ENCODE measurements around the gene OR4D1.
A peak's percentile ranks its signal among the peaks of the same experiment; 100 is the strongest.

The OR4D1 gene

DNA sequence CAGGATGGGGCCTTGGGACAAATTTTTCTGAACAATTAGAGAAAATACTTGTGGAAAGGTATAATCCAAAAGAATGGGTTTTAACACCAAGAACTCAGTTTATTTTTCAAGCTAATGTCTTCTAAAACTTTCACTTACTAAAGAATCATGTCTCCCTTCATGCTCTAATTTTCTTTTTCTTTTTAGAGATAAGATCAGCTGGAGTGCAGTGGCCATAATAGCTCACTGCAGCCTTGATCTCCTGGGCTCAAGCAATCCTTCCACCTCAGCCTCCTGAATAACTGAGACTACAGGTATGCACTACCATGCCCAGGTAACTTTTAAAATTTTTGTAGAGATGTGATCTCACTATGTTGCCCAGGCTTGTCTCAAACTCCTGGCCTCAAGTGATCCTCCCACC lies 5.5 kb downstream of the OR4D1 start:
- no peak for DNase-seq (ENCODE audit: low read depth in 3 of 3)

DNA sequence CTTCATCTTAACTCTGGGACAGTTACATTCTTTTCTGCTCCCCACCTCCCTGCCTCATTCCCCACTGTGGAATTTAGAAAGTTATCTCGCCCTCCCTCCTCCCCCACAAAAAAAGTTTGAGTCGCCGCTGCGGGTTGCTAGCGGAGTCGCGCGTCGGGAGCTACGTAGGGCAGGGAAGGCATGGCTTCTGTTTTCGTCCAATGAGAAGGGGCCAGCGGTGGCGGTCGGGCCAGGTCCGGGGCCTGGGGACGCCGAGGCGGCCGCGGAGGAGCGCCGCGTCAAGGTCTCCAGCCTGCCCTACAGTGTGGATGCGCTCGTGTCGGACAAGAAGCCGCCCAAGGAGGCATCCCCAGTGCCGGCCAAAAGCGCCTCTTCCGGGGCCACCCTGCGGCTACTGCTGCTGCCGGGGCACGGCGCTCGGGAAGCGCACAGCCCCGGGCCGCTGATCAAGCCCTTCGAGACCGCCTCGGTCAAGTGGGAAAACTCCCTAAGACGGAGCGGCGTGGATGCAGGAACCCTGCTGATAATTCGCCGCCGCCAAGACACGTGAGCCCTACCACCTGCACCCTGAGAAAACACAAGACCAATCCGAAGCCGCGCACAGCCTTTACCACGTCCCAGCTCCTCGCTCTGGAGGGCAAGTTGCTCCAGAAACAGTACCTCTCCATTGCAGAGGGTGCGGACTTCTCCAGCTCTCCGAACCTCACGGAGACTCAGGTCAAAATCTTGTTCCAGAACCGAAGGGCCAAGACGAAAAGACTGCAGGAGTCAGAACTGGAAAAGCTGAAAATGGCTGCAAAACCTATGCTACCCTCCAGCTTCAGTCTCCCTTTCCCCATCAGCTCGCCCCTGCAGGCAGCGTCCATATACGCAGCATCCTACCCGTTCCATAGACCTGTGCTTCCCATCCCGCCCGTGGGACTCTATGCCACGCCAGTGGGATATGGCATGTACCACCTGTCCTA lies 8.9 kb downstream of the OR4D1 start:
- peak; percentile 23 to 36 (median 29) for DNase-seq (ENCODE audit: low read depth in 3 of 3)

DNA sequence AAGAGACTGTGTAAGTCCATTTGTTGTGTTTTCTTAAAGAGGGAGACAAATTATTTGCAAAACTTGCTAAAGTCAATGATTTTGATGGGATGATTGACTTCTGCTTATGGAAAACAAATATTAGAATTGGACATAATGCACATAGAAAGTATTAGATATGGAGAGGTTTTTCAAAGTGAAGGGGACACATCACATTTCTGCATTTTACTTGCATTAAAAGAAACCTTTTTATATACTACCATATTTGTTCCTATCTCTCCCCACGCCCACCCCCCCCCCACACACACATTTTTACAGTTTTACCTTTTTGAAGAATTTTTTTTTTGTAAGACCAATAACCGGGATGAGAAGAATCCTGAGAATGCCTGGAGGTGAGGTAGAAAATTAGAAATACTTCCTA lies 10.0 kb downstream of the OR4D1 start:
- DNase-seq (ENCODE audit: low read depth in 3 of 3): no peak

DNA sequence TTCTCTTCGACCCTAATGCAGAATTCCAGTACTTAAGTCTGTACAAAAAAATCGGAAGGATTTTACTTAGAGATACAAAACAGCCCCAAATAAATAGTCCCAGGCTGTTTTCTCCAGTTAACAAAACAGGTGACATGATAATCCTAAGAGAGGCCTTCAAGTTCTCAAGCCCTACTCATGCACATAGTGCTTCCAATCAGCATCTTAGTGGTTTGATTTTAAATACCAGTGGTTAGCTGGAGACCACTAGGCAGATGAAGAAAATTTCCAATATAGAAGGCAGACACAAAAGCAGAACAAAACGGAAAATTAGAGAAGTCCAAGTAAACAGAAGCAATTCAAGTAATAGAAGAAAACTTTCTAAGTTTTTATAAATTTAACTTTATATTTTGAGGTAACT lies 13.4 kb downstream of the OR4D1 start:
- DNase-seq (ENCODE audit: low read depth in 3 of 3): no peak

DNA sequence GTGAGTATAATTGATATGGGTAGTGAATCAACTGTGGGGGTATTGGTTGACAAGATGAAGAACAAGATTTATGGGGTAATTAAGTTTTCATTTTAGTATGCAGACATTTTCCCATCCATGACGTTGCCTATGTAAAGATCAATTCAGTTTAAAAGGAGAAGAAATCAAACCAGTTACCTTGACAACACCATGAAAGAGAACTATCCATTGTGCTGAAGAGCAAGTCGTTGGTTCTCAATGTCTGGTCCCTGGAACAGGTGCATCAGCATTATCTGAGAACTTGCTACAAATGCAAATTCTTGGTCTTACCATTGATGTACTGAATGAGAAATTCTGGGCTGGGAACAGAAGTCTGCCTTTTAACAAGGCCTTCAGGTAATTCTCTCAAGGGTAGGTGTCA lies 17.8 kb downstream of the OR4D1 start:
- no peak for DNase-seq (ENCODE audit: low read depth in 3 of 3)

DNA sequence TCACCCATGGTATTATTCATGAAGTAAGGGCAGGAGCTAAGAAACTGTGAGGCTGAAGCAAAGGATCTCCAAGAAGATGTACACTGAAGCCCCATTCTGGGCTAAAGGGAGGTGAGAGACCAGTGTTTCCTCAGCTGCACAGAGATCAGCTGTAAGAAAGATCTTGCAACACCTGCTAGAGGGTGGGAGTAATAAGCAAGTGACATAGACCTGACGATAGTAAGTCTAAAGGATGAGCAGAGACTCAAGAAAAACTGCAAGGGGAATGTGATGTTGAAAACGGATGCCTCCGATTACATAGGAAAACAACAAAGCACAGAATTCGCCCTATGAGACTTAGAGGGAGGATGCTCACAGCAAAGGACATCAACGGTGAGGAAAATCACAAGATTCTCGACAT lies 18.5 kb downstream of the OR4D1 start, which contains the start of gene OR4D2:
OR4D2 (plus strand) TSS at position 301 of the 400 bp plus-strand sequence. CDS start 2,674 bp downstream, outside the sequence.
- no peak for DNase-seq (ENCODE audit: low read depth in 3 of 3)

DNA sequence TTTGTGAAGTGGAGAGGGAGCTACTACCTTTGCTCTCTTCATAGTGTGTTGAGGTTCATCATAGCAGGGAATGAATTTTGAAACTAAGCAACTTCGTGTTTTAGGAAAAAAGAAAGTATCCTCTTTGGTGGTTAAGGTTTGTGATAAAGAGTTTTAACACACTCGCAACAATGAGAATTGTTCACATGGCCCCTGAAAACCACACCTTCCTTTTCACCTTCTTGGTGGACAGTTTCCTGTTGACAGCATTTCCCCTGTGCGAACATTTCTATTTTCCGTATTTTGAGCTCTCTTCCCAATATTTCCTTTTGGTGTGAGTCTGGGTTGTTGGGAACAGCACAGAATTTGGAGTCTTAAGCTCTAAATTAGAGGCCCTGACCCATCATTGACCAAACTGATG lies 22.4 kb downstream of the OR4D1 start:
- DNase-seq (ENCODE audit: low read depth in 3 of 3): no peak

DNA sequence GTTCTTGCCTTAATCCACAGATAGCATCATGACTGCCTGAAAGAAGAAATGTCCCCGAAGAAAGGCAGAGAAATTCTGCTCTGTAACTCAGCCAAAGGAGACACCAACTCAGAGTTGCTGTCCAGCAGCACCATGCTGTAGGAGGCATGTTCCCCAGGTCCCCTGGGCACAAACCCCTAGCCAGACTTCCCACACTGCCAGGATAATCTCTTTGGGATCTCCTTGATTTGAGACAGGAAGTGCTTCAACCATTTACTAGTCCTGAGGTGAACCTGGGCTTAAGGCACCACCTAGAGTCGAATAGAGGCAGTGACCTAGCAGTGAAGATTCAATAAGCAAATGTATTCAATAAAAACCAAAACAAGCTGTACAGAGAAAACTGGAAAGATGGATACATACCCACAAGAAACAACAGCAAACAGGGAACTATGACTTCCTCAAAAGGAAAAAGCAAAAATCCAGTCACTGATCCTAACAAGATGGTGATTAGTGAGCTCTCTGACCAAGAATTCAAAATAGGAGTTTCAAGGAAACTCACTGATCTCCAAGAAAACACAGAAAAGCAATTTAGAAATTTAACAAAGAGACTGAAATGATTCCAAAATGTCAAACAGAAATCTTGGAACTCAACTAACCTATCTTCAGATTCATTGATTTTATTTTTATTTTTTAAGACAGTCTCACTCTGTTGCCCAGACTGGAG lies 24.3 kb downstream of the OR4D1 start:
- peak in 1 of 3 experiments; percentile 27 for DNase-seq (ENCODE audit: low read depth in 3 of 3)

DNA sequence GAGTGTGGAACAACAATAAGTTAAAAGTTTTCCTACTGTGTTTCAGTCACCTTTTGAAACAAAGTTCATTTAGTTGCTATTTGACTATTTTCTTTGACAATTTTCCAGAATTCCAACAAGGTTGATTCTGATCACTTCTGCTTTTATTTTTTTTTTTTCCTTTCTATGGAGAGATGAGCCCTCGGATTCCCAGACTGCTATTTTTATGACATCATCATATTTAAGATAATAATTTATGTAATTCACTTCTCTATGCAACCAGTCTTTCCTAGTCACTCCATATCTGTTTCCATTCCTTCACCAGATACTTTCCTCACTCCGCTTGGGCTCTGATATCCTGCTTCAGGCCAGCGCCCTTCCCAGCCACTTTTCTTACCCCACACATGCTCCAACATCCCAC lies 26.7 kb downstream of the OR4D1 start:
- no peak for DNase-seq (ENCODE audit: low read depth in 3 of 3)

DNA sequence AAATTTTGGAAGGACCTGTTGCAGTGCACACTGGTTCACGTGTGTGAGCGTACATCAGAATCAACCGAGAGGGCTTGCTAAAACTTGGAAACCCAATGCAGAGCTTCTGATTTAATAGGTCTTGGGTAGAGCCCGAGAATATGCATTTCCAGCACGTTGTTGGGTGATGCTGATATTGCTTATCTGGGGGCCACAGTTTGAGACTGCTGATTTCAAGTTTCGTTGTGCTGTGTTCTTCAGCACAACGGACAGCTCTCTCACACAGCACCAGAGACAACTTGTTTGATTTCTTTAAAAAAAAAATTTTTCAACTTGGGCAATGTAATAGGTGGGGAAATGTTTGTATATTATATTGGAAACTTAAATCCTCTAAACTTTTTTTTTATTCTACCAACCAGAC lies 28.0 kb downstream of the OR4D1 start:
- no peak for DNase-seq (ENCODE audit: low read depth in 3 of 3)

DNA sequence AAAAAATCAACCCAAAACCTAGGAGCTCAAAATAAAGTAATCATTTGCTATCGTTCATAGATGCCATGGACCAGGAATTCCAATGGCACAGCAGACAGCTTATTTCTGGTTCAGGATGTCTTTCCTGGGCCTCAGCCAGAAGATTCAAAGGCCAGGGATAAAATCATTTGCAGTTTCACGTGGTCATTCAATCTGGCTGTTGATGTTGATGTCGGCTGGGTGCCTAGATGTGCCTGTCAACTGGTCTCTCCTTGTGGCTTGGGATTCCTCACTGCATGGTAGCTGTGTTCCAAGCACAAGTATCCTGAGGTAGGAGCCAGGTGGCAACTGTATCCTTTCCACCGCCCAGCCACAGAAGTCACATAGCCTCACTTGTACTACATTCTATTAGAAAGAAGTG lies 33.6 kb downstream of the OR4D1 start:
- DNase-seq (ENCODE audit: low read depth in 3 of 3): no peak

DNA sequence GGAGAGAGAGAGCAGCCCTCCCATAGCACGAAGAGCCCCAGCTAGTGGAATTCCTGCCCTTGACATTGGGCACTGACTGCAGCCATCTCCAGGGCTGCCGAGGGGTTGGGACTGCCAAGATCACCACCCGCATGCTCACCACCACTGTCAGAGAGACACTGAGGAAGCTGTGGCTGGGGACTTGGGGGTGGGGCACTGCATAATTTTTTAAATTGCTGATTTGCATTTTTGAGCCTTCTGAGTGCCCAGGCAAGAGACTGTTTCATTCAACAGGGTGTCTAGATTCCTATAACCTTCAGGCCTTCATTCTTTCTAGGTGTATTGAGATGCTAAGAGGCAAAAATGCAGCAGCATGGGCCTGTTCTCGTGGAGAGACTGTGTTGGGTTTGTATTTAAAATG lies 35.3 kb downstream of the OR4D1 start:
- no peak for DNase-seq (ENCODE audit: low read depth in 3 of 3)

DNA sequence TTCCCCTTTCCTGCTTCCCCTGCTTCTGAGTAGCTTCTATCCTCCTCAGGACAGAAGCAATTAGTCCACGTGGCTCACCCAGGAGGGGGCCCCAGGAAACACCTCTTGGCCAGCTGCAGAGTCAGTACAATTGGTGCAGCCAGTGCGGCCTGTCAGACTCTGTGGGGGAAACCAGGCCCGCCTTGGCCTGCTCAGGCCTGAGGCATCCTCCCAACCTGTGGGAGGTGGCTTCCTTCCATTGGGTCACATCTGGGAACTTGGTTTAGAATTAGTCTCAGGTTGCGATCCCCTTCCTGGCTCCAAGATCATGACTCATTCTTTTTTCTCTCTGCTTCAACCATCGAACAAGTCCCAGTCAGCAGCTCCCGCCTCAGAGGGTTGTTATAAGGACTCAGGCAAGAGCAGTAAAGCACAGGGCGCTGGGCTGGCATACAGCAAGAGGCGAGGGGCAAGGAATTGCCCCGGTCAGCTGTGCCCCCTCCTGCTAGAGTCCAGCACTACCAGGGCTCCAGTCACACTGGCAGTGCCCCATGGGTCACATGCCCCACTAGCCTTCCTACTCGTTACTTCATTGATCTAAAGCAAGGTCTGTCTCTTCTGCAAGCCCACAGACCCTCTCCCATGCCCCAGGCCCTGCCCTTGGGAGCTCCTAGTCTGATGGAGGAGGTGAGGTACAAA lies 36.3 kb downstream of the OR4D1 start:
- DNase-seq (ENCODE audit: low read depth in 3 of 3): no peak

DNA sequence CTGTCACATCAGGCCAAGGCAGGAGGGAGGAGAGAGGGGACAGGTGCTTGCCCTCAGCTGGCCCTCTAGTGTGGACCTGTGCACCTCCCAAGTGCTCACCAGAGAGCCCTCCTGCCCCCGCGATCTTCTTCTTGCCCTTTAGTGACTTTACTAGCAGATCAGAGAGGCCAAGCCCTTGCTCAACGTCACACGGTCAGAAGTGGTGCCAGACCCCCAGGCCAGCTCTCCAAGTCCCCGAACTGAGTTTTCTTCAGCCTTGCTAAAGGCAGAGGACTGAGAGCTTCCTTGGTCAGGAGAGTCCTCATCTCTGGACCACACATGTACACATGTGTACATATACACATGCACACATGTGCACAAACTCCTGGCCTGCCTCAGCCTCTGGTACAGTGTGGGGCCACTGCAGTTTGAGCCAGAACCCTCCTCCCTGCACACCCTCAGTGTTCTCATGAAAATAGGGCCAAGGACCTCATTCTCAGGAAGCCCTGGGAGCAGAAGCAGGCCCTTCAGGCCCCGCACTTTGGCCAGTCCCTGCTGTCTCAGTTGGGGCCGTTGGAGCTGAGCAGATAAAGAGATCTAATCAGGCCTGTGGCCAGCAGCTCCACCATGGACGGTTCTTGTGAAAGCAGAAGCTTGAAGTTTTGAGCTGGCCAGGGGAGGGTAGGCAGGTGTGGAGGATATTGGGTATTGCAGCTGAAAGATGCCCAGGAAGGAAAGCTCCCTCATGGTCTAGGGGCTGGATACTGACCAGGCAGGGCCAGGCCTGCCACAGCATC lies 37.0 kb downstream of the OR4D1 start:
- no peak for DNase-seq (ENCODE audit: low read depth in 3 of 3)

DNA sequence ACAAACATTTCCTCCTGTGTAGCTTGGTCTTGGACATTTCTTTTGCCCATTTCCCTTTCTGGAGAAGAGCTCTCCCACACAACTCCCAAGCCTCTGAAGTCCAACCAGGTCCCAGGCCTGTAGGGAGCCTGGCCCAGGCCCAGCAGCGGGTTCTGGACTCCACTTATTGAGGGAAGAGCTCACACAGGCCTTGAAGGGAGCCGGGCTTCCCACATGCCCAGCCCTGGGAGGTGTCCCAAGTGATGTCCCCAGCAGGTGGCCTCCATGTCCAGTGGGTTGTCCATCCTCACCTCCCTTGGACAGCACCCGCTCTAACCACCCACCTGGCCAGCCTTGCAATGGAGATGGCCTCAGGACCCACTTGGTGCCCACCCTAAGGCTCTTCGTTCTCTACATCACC lies 38.4 kb downstream of the OR4D1 start:
- no peak for DNase-seq (ENCODE audit: low read depth in 3 of 3)

DNA sequence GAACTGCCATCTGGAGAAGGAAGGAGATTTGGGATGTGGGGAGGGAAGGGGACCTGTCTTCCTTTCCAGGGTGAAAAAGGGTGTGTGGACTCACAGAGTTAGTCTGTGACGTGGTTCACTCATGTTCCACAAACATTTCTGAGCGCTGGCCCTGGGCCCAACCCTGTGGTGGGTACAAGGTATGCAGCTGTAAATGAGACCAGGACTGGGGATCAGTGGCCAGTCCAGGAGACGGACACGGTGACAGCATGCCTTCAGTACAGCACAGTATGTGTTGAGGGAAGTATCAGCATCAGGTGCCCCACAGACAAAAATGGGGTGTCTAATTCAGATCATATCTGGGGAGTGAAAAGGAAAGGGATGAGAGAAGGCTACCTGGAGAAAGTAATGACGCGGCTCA lies 38.9 kb downstream of the OR4D1 start:
- DNase-seq (ENCODE audit: low read depth in 3 of 3): no peak

DNA sequence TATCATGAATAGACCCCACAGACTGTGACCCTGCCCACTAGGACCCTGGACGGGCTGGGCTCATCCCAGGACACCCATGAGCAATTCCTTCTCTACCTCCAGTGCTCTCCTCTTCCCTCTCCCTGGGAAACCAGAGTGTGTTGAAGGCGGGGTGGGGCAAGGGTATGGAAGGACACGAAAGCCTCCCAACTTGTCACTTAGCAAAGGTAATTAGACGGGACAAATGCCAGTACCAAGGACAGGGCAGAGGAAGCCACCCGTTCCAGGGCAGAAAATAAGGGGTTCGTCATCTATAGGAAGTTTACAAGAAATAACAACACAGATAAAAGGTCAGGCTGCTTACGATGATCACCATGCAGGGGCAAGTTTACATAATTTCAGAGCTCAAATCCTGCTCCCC lies 39.5 kb downstream of the OR4D1 start:
- DNase-seq (ENCODE audit: low read depth in 3 of 3): no peak

DNA sequence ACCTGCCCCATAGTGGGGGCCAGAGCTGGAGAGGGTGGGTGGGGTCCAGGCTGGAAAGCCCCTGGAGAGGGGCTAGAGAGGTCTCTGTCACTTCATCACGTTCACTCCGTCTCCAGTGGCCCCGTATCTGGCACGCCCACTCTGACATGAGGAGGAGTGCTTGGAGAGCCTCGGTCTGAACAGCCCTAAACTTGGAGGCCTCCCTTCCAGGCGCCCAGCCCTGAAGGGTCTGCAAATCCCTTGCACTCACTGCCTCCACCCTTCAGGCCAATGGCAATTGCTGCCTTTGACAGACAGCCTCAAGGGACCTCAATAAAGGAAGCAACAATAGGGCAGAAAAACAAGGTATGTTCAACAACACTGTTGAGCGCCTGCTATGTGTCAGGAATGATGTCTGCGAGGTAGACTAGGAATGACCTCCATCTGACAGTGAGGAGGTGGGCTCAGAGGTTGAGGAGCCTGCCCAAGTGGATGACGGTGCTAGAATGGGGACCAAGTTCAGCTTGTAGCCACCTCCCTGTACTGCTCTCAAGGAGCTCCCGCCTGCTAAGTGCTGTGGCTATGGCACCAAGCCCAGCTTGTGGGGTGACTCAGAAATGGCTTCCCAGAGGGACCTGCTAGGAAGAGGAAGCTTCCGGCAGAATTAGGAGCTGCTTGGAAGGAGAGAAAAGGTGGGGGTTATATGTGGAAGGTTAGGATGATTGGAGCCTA lies 41.4 kb downstream of the OR4D1 start:
- no peak for DNase-seq (ENCODE audit: low read depth in 3 of 3)

DNA sequence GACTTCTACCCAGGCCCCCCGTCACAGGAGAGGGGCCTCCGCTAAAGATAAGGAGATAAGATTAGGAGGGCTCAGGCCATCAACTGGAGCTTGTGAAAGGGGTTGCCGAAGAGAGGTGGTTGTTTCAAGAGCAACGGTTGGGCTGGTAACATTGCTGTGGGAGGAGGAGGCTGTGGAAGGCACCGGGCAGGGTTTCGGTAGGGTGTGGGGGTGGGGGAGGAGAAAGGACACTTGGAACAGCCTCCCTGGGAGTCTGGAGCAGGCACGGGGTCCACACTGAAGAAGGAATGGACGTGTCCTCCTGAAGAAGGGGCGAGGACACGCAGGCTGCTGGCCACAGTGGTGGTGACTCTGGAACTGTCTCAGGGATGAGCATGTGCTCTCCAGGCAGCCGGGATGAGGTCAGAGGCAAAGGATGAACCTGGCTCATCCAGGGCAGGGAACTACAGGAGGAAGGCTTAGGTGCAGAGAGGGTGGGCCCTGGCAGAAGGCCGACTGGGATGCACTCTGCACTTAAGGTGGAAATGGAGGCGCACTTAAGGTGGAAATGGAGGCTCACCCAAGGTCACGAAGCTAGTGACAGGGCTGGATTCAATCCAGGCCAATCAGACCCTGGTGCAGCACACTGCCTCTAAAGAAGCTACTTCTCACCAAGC lies 43.2 kb downstream of the OR4D1 start:
- DNase-seq (ENCODE audit: low read depth in 3 of 3): no peak

DNA sequence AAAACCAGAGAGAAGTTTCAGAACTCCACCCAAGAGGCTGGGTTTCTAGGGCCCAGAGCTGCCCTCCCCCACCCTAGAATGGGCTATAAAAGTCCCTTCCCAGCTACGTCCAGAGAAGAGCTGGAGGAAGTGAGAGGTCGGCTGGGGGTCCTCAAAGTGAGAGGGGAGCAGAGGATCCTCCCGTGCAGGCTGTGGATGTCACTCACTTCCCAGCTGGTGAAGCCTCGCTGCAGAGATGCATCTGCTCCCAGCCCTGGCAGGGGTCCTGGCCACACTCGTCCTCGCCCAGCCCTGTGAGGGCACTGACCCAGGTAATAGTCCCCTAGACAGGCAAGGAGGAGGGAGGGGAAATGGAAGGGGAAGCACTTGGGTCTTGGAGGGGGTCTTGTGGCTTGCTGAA lies 44.4 kb downstream of the OR4D1 start, which contains the start of gene EPX:
EPX (plus strand) TSS at position 115 of the 400 bp plus-strand sequence; CDS start at position 236, 121 bp downstream.
- DNase-seq (ENCODE audit: low read depth in 3 of 3): no peak

Measured in stimulated activated CD4-positive, alpha-beta T cell treated with anti-CD3 and anti-CD28 coated beads, TNF-alpha, amount 100 ng/mL, for 4 hours (primary cell).